A673 (cell line): ENCODE measurements around the gene MYO5A. TPM values are rescaled to one million over a fixed set of nuclear protein-coding genes. Genes with fewer than 3 reads are reported as not detected.

Source experiments
- BruUV-seq: library from RNA; stranded (reverse); fragments of 400-500 nt; replicated peaks from 2 replicates; lab custom pipeline; 2021; lab: Mats Ljungman, UMichigan
- CTCF ChIA-PET: fragments of 300-600 bp; sonication (Branson Sonifier 250); formaldehyde crosslinking; loops from one replicate; lab custom pipeline; 2022; ENCODE audit warnings: antibody characterized with exemption; lab: Charles Lee
- POLR2A ChIA-PET: fragments of 300-600 bp; sonication (Branson Sonifier 250); formaldehyde crosslinking; loops from one replicate; lab custom pipeline; 2022; ENCODE audit warnings: antibody characterized with exemption; ENCODE audit not compliant: low non-redundant PET; lab: Charles Lee
- DNase-seq: peaks from one replicate; pipeline ENCODE4 v3.0.0-alpha.2; 2015; ENCODE audit warnings: low spot score
- H3K27ac ChIP-seq: fragments of 200-600 bp; sonication (generic); 2 replicates; pipeline ENCODE4 v1.5.1; 2016; ENCODE audit warnings: mixed run types, low read depth, mild to moderate bottlenecking, mixed read lengths, antibody characterized with exemption, low read length; ENCODE audit not compliant: poor library complexity, severe bottlenecking
- H3K27me3 ChIP-seq: fragments of 200-600 bp; sonication (generic); replicated peaks from 2 replicates; pipeline ENCODE4 v1.6.1; 2017; ENCODE audit warnings: mixed run types, low read depth, mild to moderate bottlenecking, mixed read lengths, antibody characterized with exemption, low read length; ENCODE audit not compliant: insufficient read depth, poor library complexity
- H3K36me3 ChIP-seq: fragments of 200-600 bp; sonication (generic); 2 replicates; pipeline ENCODE4 v1.6.1; 2016; ENCODE audit warnings: mixed run types, mild to moderate bottlenecking, mixed read lengths, antibody characterized with exemption, low read length; ENCODE audit not compliant: insufficient read depth, poor library complexity, severe bottlenecking
- H3K4me1 ChIP-seq: fragments of 200-600 bp; sonication (generic); 2 replicates; pipeline ENCODE4 v1.6.1; 2017; ENCODE audit warnings: mixed run types, mild to moderate bottlenecking, mixed read lengths, antibody characterized with exemption, low read length; ENCODE audit not compliant: insufficient read depth, poor library complexity, severe bottlenecking
- H3K4me3 ChIP-seq: fragments of 200-600 bp; sonication (generic); 2 replicates; pipeline ENCODE4 v1.5.1; 2016; ENCODE audit warnings: low read depth, mixed run types, mild to moderate bottlenecking, mixed read lengths, low read length; ENCODE audit not compliant: poor library complexity, severe bottlenecking
- H3K9me3 ChIP-seq: fragments of 200-600 bp; sonication (generic); 2 replicates; pipeline ENCODE4 v1.6.1; 2016; ENCODE audit warnings: mixed run types, low read depth, mild to moderate bottlenecking, mixed read lengths, antibody characterized with exemption, low read length; ENCODE audit not compliant: poor library complexity, severe bottlenecking
- CTCF ChIP-seq: fragments of 300-800, 200-600 bp; sonication (generic); conservative IDR thresholded peaks from 2 replicates; pipeline ENCODE4 v1.5.1; 2017; ENCODE audit warnings: low read depth, mild to moderate bottlenecking, antibody characterized with exemption, low read length, moderate library complexity, mixed read lengths
- EZH2 ChIP-seq: fragments of 200-600 bp; sonication (generic); IDR thresholded peaks from 2 replicates; pipeline ENCODE4 v1.6.1; 2017; ENCODE audit warnings: borderline replicate concordance, low read depth, mild to moderate bottlenecking, mixed read lengths, antibody characterized with exemption, low read length; ENCODE audit not compliant: poor library complexity, severe bottlenecking
- intact Hi-C: fragments of 100-400 bp; cut with micrococcal nuclease; formaldehyde crosslinking; loops from one replicate; pipeline ENCODE4 v1.10.0; 2022; ENCODE audit not compliant: unreplicated experiment
- total RNA-seq: library from RNA; stranded (reverse); gene quantifications from 2 replicates; pipeline ENCODE4 v1.2.3, GENCODE V29; 2021

The MYO5A gene
- total RNA-seq, 1 experiment from 2014 or later, result 16.8 TPM

GRCh38 chr15:52379395-52380106 is 149.1 kb downstream of the MYO5A start:
- intact Hi-C loops, result no loop called here
- ChIA-PET POLR2A (no interaction called here), CTCF (no interaction called here)
- H3K27me3 ChIP-seq, result no peaks in the 10 kb centered on the region
- no peak overlapping the region for H3K4me3 ChIP-seq
- H3K27ac ChIP-seq, result no peak overlapping the region
- no peak for DNase-seq
- no TSS peak for BruUV-seq
- no peaks in the 10 kb centered on the region for H3K4me1 ChIP-seq
- H3K36me3 ChIP-seq, result no peaks in the 10 kb centered on the region
- no peaks in the 10 kb centered on the region for H3K9me3 ChIP-seq
- TF ChIP-seq EZH2 (no peak), CTCF (no peak)

- ChIA-PET POLR2A (no interaction called here), CTCF (no interaction called here)
- BruUV-seq, result no TSS peak
- H3K9me3 ChIP-seq, result no peaks in the 10 kb centered on the region
- no peaks in the 10 kb centered on the region for H3K36me3 ChIP-seq
- intact Hi-C loops, result no loop called here
- no peak overlapping the region for H3K4me3 ChIP-seq
- no peak for DNase-seq
- TF ChIP-seq CTCF (no peak), EZH2 (no peak)
- H3K27ac ChIP-seq, result no peak overlapping the region
- no peaks in the 10 kb centered on the region for H3K4me1 ChIP-seq
- no peaks in the 10 kb centered on the region for H3K27me3 ChIP-seq
Observed at GRCh38 chr15:52378746-52379394, 149.8 kb downstream of the MYO5A start.

GRCh38 chr15:52370010-52370409 is 158.7 kb downstream of the MYO5A start:
- intact Hi-C loops, result no loop called here
- no peak for TF ChIP-seq CTCF
- TF ChIP-seq EZH2, result no peak
- no peak overlapping the region for H3K27ac ChIP-seq
- no TSS peak for BruUV-seq
- H3K27me3 ChIP-seq, result no peaks in the 10 kb centered on the region
- H3K4me3 ChIP-seq, result no peak overlapping the region
- DNase-seq, result no peak
- H3K4me1 ChIP-seq, result no peaks in the 10 kb centered on the region
- no peaks in the 10 kb centered on the region for H3K36me3 ChIP-seq
- ChIA-PET CTCF (interaction anchor here (0.5 kb wide), 1 partner anchor 141 kb away, joined by 3 read pairs; no protein-coding TSS in a partner anchor), POLR2A (no interaction called here)
- H3K9me3 ChIP-seq, result no peaks in the 10 kb centered on the region
